NB4 (cell line): Measurements from ENCODE around the gene CDIPT.

ENCODE experiments used
- DNase-seq: peaks from one replicate; pipeline ENCODE4 v3.0.0; 2010; ENCODE audit warnings: low read depth
- H3K4me3 ChIP-seq: one replicate; pipeline ENCODE4 v1.5.1; 2011; ENCODE audit warnings: mild to moderate bottlenecking, low read depth, low read length, moderate library complexity
- MYC ChIP-seq: IDR thresholded peaks from 2 replicates; pipeline ENCODE4 v1.6.1; 2011; ENCODE audit warnings: low read depth, low read length
- POLR2A ChIP-seq: IDR thresholded peaks from 2 replicates; pipeline ENCODE4 v1.6.1; 2011; ENCODE audit warnings: mild to moderate bottlenecking; ENCODE audit not compliant: insufficient read length; ENCODE audit errors: extremely low read depth
- TF ChIP-seq, protein P1 (sequence below): IDR thresholded peaks from one replicate; pipeline ENCODE4 v1.5.1; 2012; ENCODE audit warnings: low read depth, low read length
- TF ChIP-seq, protein P2 (sequence below): IDR thresholded peaks from 2 replicates; pipeline ENCODE4 v1.6.1; 2011; ENCODE audit warnings: low read depth, low read length

CDIPT gene

DNA sequence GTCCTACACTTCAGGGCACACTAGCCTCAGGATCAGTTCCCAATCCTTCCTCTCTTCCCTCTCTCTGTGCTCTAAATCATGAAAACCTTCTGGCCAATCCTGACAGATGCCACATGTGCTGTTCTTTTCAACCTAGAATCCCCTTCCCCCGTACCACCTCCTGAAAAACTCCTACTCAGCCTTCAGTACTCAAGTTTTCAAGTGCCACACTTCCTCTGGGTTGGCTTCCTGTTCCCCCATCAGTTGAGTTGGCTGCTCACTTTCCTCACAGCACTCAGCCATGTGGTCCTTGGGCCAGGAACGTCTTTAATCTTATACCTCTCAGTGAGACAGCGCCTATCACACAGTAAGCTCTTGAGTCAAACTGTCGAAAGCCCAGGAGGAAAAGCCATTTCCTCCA, 40.6 kb upstream of the CDIPT start:
- no peak overlapping the region for H3K4me3 ChIP-seq
- no peak for DNase-seq
- TF ChIP-seq POLR2A = no peak
- TF ChIP-seq, protein P1, sequence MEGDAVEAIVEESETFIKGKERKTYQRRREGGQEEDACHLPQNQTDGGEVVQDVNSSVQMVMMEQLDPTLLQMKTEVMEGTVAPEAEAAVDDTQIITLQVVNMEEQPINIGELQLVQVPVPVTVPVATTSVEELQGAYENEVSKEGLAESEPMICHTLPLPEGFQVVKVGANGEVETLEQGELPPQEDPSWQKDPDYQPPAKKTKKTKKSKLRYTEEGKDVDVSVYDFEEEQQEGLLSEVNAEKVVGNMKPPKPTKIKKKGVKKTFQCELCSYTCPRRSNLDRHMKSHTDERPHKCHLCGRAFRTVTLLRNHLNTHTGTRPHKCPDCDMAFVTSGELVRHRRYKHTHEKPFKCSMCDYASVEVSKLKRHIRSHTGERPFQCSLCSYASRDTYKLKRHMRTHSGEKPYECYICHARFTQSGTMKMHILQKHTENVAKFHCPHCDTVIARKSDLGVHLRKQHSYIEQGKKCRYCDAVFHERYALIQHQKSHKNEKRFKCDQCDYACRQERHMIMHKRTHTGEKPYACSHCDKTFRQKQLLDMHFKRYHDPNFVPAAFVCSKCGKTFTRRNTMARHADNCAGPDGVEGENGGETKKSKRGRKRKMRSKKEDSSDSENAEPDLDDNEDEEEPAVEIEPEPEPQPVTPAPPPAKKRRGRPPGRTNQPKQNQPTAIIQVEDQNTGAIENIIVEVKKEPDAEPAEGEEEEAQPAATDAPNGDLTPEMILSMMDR = no peak
- TF ChIP-seq, protein P2, sequence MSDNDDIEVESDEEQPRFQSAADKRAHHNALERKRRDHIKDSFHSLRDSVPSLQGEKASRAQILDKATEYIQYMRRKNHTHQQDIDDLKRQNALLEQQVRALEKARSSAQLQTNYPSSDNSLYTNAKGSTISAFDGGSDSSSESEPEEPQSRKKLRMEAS = no peak
- TF ChIP-seq MYC = no peak

DNA sequence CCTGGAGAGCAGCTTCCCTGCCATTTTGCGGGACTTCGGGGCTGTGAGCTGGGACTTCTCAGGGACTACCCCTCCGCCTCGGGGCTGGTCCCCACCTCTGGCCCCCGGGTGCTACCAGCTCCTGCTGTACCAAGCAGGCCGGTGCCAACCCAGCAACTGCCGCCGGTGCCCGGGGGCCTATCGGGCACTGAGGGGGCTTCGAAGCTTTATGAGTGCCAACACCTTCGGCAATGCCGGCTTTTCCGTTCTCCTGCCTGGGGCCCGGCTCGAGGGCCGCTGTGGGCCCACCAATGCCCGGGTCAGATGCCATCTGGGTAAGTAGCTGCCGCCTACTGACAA, 38.5 kb upstream of the CDIPT start:
- TF ChIP-seq MYC = no peak
- TF ChIP-seq, protein P1 = no peak
- TF ChIP-seq, protein P2 = no peak
- TF ChIP-seq POLR2A = no peak
- DNase-seq = no peak
- H3K4me3 ChIP-seq = no peak overlapping the region

DNA sequence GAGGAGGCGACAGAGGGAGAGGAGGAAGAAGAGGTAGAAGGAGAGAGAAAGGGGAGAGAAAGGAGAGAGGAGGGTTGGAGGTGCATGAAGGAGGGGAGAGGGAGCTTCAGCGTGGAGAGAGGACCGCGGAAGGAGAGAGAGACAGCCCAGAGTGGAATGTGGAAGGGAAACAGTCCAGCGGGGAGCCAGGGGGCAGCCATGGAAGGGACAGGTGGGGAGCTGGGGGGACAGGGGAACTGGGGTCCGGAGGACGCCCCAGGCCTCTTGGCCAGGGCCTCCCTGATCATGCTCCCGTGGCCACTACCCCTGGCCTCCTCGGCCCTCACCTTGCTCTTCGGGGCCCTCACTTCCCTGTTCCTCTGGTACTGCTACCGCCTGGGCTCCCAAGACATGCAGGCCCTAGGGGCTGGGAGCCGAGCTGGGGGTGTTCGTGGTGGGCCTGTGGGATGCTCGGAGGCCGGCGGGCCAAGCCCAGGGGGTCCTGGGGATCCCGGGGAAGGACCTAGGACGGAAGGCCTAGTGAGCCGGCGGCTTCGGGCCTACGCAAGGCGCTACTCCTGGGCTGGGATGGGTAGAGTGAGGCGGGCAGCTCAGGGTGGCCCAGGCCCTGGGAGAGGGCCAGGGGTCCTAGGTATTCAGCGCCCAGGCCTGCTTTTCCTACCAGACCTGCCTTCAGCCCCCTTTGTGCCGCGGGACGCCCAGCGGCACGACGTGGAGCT, 38.0 kb upstream of the CDIPT start:
- TF ChIP-seq, protein P2 = no peak
- TF ChIP-seq, protein P1 = no peak
- no peak for TF ChIP-seq MYC
- TF ChIP-seq POLR2A = no peak
- DNase-seq = no peak
- peak overlapping the region; percentile 40 for H3K4me3 ChIP-seq

DNA sequence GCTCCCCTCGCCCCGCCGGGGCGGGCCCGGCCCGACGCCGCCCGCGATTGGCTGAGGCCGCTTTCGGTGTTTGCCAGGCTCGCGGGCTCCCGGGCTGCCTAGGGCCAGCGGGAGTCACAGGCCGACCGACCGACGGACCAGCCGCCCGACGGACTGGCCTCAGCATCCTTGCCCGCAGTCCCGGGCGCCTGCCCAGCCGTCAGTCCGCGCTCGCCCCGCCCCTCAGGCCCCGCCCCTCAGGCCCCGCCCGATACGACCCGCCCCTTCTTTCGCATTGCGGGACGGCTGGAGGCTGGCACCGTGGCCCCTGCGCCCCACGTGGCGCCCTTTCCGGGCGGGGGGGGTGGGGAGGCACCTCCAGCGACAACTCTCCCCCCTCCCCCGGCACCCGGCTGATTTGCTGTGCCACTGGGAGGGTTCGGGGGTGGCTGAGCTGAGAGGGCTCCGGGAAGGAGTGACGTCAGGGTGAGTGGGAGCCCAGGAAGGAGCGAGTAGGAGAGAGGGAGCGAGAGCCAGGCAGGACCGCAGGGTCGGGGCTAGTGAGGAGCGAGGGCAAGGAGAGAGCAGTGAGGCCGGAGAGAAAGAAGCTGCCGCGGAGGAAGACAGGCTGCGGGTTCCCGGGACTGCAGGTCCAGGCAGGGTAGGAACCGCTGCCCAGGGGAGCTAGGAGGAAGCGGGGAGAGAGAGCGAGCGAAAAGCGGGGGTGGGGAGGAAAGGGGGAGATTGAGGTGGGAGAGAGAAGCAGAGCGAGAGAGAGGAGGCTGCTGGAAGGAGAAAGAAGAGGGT, 37.3 kb upstream of the CDIPT start, which contains the start of gene ASPHD1:
Gene ASPHD1, plus strand, starts transcription at position 387 of the 786 bp plus-strand sequence. CDS start 484 bp downstream, outside the sequence.
- no peak; the same call in 1 of the 2 replicates for TF ChIP-seq MYC
- TF ChIP-seq, protein P2 = no peak; the same call in 1 of the 2 replicates
- TF ChIP-seq POLR2A = no peak
- TF ChIP-seq, protein P1 = no peak

DNA sequence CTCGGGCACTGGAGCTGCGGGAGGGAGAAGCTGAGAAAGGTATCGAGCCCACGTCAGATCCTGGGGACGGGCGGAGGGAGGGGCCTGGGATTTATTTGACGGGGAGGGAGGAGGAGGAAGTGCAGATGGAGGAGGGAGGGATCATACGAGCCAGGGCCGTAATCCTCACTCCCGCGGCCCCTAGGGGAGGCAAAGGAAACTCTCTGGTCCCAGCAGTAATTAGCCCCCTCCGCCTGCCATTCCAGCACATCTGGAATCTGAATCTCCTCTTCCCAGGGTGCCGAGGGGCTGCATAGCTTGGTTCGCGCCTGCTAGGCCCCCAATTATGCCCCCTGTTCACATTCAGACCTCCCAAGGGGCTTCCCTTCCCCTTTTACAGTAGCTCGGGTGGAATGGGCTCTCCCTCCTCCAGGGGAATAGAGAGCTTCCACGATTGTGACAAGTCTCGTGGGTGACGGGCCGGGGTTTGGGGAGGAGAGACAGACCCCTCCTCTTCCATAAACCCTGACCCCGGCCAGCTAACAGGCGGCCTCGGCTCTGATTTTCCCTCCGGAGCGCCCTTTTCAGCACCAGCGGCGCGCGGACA, 36.6 kb upstream of the CDIPT start, which contains the start of gene SEZ6L2:
Gene SEZ6L2, minus strand, starts transcription at position 35 of the 586 bp plus-strand sequence. CDS start 531 bp downstream, outside the sequence.
- peak within 1 kb of the TSS; percentile 40 for H3K4me3 ChIP-seq
- TF ChIP-seq, protein P1 = no peak
- TF ChIP-seq, protein P2 = peak; percentile 75
- TF ChIP-seq POLR2A (no peak), MYC (no peak)
- peak; percentile 66 for DNase-seq

More for the DNA sequence above, 37.3 kb upstream of the CDIPT start, which contains the start of gene ASPHD1:
- peak within 1 kb of the TSS; percentile 40 for H3K4me3 ChIP-seq
- peak; percentile 72 for DNase-seq
